GM13977 (cell line): ENCODE measurements around the gene STRA6.

Experiments
- DNase-seq: peaks from one replicate; pipeline ENCODE4 v3.0.0; 2012; ENCODE audit warnings: low spot score
- in situ Hi-C: fragments of 300-500 bp; cut with MboI; formaldehyde crosslinking; loops from one replicate; pipeline ENCODE4 v1.12.0; 2022; ENCODE audit warnings: low sequenced_read_pairs, low pct_unique_long_range_greater_than_20kb, mixed read lengths, inconsistent platforms; ENCODE audit not compliant: unreplicated experiment
- TF ChIP-seq, protein P1 (sequence below): IDR thresholded peaks from 2 replicates; pipeline ENCODE4 v1.5.1; 2012; ENCODE audit warnings: mild to moderate bottlenecking, control low read depth; ENCODE audit not compliant: insufficient read depth; ENCODE audit errors: extremely low read depth, missing control alignments

Gene STRA6

GRCh38 chr15:74202452-74203401 lies at the start of gene STRA6:
Gene STRA6 (minus strand): TSS chr15:74202787. CDS start chr15:74202267, 520 bp downstream.
- TF ChIP-seq, protein P1, sequence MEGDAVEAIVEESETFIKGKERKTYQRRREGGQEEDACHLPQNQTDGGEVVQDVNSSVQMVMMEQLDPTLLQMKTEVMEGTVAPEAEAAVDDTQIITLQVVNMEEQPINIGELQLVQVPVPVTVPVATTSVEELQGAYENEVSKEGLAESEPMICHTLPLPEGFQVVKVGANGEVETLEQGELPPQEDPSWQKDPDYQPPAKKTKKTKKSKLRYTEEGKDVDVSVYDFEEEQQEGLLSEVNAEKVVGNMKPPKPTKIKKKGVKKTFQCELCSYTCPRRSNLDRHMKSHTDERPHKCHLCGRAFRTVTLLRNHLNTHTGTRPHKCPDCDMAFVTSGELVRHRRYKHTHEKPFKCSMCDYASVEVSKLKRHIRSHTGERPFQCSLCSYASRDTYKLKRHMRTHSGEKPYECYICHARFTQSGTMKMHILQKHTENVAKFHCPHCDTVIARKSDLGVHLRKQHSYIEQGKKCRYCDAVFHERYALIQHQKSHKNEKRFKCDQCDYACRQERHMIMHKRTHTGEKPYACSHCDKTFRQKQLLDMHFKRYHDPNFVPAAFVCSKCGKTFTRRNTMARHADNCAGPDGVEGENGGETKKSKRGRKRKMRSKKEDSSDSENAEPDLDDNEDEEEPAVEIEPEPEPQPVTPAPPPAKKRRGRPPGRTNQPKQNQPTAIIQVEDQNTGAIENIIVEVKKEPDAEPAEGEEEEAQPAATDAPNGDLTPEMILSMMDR, result no peak
- in situ Hi-C loops, result no loop called here
- no peak for DNase-seq

DNA sequence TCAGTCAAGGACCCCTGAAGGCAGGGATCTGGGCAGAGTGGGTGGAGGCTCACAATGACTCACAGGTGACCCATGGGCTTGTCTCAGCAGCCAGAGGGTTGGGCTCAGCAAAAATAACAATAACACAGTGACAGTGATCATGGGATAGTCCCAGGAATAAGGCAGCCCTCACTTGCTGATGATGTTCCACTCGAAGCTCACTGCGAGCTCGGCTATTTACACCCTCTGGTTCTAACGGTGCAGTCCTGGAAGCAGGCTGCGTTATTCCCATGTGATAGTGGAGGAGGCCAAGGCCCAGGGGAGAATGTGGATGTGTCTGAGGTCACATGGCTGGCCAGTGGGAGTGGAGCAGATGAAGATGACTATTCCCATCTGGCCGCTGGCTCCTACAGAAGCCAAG lies 49.7 kb upstream of the STRA6 start:
- in situ Hi-C loops, result no loop called here
- TF ChIP-seq, protein P1, result no peak
- no peak for DNase-seq

- in situ Hi-C loops, result no loop called here
- no peak for DNase-seq
- TF ChIP-seq, protein P1, result no peak
Observed at GRCh38 chr15:74251131-74251811, 48.7 kb upstream of the STRA6 start.

DNA sequence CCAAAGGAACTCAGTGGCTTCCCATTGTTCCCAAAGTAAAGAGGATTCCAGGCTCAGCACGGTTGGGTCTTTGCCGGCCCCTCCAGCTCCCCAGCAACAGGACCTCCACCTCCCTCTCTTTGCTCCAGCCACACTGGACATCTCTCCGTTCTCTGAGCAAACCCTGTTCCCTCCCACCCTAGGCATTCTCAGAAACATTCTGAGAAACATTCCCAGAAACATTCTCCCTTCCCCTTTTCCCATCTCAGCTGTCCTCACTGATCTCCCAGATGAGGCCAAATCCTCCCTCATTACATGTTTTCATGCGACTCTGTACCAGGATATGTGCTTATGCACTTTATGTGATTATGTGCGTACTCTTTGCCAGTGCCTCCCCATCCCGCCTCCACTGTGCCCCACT lies 47.7 kb upstream of the STRA6 start:
- DNase-seq, result no peak
- TF ChIP-seq, protein P1, result no peak
- in situ Hi-C loops, result no loop called here

DNA sequence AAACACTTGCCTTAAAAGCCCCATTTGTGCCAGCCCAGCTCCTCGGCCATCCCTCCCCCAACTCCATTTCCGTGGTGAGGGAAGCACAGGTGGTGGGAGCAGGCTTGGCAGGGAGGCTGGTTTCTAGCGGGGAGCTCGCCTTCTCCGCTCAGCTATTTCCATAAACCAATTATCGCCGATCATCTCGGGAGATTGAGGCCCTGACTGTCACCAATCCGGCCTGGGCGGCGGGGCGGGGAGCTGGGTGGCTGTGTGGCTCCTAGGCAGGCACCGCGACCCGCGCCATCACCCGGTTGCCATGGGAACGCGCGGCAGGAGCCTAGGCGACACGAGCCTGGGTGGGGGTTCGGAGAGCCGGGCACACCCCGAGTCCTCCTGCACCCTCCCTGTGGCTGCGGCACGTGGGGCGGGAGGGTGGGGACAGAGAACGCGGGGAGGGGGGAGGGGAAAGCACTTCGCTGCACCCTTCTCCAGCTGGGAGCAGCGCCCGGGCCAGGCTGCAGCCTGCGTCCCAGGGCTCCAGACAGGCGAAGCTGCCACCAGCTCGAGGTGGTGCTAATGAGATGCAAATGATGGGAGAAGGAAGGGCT lies 42.9 kb upstream of the STRA6 start:
- DNase-seq, result no peak
- in situ Hi-C loops, result no loop called here
- TF ChIP-seq, protein P1, result no peak

DNA sequence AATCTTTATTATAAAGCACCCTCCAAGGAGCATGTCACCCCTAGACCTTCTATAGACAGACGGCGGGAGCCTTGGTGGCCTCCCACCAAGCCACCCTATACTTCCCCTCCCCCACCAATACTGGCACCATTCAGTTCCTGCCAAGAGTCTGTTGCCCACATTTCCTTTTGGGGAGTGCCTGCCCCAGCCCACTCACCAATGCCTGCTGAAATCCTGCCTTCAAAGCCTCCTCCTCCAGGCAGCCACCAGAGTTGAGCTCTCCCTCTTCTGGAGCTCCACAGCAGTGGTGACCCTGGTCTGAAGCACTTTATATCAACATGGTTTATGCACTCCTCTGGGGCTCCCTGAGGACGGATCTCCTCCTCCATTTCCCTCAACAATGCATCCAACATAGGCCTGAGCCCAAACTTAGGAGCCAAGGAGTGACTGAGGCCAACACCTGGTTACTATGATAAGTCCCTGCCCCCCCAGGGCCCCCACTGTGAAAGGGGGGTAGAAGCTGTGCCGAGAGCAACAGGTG lies 42.3 kb upstream of the STRA6 start:
- TF ChIP-seq, protein P1, result no peak
- DNase-seq, result no peak
- in situ Hi-C loops, result no loop called here
